Raji (cell line): ENCODE data around the gene CHDH.

Experiments
- POLR2A ChIP-seq: IDR thresholded peaks from 2 replicates; pipeline ENCODE4 v1.6.1; 2011; ENCODE audit warnings: low read depth, low read length, control low read depth; ENCODE audit not compliant: insufficient read depth

Gene CHDH

DNA sequence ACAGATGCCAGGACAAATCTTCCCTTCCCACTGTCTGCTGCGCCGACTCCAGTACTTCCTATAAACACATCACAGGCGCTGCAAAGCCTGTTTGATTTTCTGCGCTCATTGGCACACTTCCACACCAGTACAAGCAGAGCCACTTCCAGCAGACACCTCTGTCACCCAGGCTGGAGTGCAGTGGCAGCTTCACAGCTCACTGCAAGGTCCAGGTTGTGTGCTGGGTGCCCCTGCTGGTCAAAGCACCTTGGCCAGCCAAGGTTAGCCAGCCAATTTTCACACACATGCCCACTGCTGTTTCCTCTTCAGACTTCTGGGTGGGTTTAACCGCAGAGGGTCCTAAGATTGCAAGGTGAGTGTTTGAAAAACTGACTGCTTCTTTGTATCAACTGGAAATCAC lies 4.9 kb downstream of the CHDH start:
- no peak for TF ChIP-seq POLR2A

DNA sequence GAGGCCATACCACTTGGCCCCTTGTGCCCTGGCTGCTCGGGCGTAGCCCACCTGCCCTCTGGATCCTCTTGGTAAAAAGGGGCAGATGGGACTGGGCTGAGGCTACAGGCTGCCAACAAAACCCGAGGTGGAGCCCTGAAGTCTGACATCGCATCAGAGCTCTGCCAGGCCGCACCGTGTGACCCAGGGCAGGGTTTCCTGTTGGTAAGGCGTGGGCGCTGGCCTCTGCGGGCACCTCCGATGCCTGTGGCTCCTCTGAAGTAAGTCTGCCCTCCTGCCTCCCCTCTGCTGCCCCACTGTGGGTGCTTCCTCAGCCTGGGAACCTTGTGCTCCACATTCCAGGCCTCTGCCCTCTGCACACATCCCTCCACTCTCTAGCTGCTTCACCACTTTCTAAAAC lies 8.9 kb downstream of the CHDH start:
- no peak for TF ChIP-seq POLR2A

GRCh38 chr3:53836084-53836872 lies 9.9 kb downstream of the CHDH start:
- TF ChIP-seq POLR2A: no peak

DNA sequence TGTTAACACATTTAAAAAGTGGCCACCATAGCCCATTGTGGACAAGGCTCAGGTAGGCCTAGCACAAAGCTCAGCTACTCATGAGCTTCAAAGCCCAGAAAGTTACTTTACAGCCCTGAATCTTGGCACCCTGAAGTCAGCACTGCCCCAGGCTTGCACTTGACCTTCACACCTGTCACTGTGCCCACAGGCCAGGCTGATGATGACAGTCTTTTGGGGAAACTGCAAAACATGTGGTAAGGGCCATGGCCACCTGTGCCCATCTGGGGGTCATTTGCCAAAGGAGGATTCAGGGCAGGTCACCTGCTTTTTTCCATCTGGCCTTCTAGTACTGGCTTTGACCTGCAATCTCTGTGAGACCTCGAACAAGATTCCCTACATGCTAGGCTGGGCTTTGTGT lies 11.0 kb downstream of the CHDH start:
- TF ChIP-seq POLR2A: no peak

DNA sequence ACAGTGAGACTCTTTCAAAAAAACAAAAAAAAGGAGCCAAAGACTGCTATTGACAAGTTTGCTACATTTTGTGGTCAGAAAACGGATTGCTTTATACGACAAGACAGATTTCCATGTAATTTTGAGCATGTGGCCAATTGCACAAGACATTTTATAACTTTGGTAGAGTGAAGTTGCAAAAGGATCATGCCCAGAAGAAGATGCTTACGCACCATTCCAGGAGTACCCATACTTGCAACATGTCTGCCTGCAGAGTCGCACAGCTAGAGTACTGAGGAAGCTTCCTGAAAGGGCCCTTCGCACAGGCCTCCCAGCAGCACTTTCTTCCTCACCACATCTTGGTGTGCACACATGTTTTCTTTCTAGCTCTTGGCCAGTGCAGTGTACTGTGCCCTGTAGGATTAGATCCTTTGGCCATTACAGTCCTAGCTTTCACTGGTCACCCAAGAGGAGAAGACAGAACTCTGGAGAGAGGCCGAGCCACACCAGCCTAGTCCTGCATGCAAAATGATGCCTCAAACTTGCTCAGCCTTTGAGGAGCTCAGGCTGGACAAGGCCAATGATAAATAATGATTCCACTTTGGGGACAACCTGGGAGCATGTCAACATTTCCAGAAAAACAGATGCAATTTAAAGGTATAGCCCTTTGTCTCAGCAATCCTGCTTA lies 11.7 kb downstream of the CHDH start:
- TF ChIP-seq POLR2A: no peak

DNA sequence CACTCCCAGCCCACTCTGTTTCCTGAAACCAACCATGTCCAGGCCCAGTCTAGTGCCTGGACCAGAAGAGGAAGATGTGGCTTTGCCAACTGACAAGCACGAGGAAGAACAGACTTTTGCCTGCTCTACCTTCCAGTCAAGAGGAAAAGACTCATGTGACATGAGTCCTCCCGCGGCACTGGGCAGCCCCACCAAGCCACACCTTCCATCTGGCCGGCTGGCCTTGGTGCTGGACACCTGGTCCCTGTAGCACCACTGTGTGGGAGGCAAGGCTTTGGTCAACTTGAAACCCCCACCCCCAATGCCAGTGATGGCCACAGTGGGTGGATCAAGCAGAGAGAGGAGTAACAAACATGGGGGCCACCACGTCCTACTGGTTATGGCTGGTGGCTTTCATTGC lies 12.5 kb downstream of the CHDH start:
- no peak for TF ChIP-seq POLR2A

DNA sequence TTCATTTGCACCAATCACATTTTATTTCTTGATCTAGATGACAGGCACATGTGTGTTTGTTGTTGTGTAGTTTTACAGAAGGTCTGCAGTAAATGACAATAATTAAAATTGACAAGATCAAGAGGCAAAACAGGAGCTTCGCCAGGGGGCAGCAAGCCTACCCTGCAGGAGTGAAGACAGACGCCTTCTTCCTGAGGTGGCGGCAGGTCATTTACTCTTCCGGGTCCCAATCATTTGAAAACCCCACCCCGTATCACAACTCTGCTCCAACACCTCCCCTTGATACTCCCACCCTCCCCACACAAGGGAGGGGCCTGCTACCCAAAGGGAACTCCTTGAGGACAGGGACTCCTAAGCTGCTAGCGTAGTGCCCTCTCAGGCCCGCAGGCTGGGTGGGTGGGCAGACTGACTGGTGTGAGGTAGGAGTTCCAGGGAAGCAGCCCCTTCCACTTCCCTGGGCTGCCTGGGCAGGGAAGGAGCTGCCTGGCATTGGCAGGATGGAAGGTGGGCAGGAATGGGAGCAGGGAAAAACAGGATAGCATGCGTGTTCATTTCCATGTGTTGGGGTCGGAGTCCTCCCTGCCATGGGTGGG lies 13.1 kb downstream of the CHDH start:
- TF ChIP-seq POLR2A: no peak

DNA sequence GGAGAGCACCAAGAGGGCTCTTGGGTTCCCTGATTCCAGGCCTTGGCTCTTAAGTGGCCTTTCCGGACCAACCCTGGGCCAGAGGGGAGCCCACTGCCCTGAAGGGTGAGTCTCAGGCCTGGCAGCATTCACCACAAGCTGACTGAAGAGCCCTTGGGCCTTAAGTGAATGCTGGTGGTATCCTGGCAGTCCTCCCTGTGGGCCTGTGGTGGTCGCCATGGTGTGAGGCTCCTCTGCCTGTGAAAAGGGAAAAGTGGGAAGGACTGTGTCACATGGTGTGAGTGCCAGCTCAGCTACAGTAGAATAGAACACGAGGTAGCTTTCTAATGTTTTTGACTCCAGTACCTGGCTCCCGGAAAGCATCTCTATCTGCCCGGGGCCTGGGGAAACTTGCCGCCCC lies 15.3 kb downstream of the CHDH start:
- TF ChIP-seq POLR2A: no peak

- TF ChIP-seq POLR2A: no peak
These were observed 16.6 kb downstream of the CHDH start for GRCh38 chr3:53829605-53830004.

DNA sequence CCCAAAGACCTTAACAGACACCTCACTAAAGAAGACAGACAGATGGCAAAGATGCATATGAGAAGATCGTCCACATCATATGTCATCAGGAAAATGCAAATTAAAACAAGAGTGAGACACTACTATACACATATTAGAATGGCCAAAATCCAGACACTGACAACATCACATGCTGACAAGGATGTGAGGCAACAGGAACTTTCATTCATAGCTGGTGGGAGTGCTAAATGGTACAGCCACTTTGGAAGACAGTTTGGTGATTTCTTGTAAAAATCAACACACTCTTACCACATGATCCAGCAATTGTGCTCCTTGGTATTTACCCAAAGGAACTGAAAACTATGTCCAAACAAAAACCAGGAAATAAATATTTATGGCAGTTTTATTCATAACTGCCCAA lies 17.6 kb downstream of the CHDH start:
- TF ChIP-seq POLR2A: no peak

DNA sequence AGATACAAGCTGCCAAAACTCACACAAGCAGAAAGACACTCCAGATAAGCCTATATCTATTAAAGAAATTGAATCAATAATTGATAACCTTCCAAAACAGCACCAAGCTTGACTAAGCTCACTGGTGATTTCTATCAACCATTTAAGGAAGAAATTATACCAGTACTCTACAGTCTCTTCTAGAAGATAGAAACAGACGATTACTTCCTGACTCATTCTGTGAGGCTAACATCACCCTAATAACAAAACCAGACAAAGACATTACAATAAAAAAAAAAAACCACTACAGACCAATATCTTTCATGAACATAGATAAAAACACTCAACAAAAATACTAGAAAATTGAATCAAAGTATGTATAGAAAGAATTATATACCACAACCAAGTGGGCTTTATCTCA lies 20.2 kb downstream of the CHDH start:
- no peak for TF ChIP-seq POLR2A

DNA sequence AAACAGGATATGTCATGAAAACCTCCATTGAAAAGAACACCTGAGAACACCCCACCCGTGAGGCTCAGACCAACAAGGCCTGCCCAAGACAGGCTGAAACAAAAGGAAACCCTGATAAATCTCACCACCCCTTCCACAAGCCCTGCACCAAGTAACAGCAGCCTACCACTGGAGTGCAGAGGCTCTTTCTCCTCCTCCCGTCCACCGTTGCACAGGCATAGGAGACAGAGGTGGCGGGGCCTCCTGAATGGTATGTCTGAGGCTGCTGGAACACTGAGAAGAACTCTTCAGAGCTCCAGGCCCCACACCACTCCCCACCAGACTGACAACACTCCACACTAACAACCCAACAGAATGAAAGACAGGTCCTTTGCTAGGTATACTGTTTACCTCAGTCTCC lies 21.4 kb downstream of the CHDH start:
- TF ChIP-seq POLR2A: no peak

GRCh38 chr3:53823956-53824657 lies 22.1 kb downstream of the CHDH start:
- no peak for TF ChIP-seq POLR2A

- no peak for TF ChIP-seq POLR2A
These were observed 22.9 kb downstream of the CHDH start for GRCh38 chr3:53823026-53823955.

- no peak for TF ChIP-seq POLR2A
These were observed 23.9 kb downstream of the CHDH start for GRCh38 chr3:53822331-53822741.

DNA sequence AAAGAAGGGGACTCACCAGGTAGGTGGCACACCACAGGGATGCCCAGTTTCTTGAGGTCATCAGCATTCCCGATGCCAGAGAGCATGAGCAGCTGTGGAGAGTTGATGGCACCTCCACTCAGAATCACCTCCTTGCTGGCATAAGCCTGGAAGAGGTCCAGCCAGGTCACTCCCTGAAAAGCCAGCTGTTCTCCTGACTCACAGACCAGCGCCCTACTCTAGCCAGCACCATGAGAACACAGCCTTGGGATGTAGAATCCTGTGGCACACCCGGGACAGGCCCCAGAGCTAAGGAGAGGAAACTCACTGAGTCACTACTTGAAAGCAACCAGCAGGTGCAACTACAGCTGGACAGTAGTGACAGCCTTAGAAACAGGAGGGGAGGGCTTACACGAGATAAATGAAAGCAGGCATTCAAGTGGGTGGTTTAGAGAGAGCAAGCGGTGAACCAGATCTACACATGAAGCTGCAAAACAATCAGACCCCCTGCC lies 24.5 kb downstream of the CHDH start:
- TF ChIP-seq POLR2A: no peak
